CD8-positive, alpha-beta memory T cell (primary cell): ENCODE data around the gene CD22. TPM values are rescaled to one million over a fixed set of nuclear protein-coding genes. Genes with fewer than 3 reads are reported as not detected.

Experiments
- CTCF ChIA-PET: fragments of 350-600 bp; sonication (Branson Sonifier 250); formaldehyde crosslinking; loops from one replicate; lab custom pipeline; 2021; ENCODE audit warnings: antibody characterized with exemption; lab: Charles Lee
- POLR2A ChIA-PET: fragments of 350-600 bp; sonication (Branson Sonifier 250); formaldehyde crosslinking; loops from one replicate; lab custom pipeline; 2021; ENCODE audit warnings: antibody characterized with exemption; lab: Charles Lee
- DNase-seq, 5 donors: peaks; one replicate each; pipeline versions ENCODE4 v3.0.0 to v3.0.0-alpha.2; 2020 to 2022; ENCODE audit warnings: mixed read lengths in 1 of 5
- H3K27ac ChIP-seq: one replicate; pipeline ENCODE4 v1.7.0; 2013; ENCODE audit warnings: low read depth, mild to moderate bottlenecking, low read length, moderate library complexity
- H3K27me3 ChIP-seq: 2 replicates; pipeline ENCODE4 v1.7.0; 2013; ENCODE audit warnings: low read length, mild to moderate bottlenecking; ENCODE audit not compliant: insufficient read depth, poor library complexity, severe bottlenecking
- H3K36me3 ChIP-seq: 2 replicates; pipeline ENCODE4 v1.7.0; 2013; ENCODE audit warnings: mild to moderate bottlenecking, low read length, moderate library complexity; ENCODE audit not compliant: insufficient read depth
- H3K4me1 ChIP-seq: 2 replicates; pipeline ENCODE4 v1.7.0; 2013; ENCODE audit warnings: mild to moderate bottlenecking, low read length, moderate library complexity; ENCODE audit not compliant: insufficient read depth
- H3K4me3 ChIP-seq: 2 replicates; pipeline ENCODE4 v1.7.0; 2013; ENCODE audit warnings: mild to moderate bottlenecking, low read length
- H3K9me3 ChIP-seq: 2 replicates; pipeline ENCODE4 v1.7.0; 2013; ENCODE audit warnings: mild to moderate bottlenecking, low read length
- H3K27ac Mint-ChIP-seq, 8 donors: one replicate each; pipeline ENCODE4 v1.8.0; 2020 to 2021; ENCODE audit warnings: mixed read lengths in 8 of 8, mild to moderate bottlenecking in 6 of 8, inconsistent platforms in 3 of 8, moderate library complexity in 3 of 8
- H3K27me3 Mint-ChIP-seq, 2 donors: one replicate each; pipeline ENCODE4 v1.8.0; 2020 to 2021; ENCODE audit warnings: mixed read lengths in 2 of 2, mild to moderate bottlenecking in 1 of 2, moderate library complexity in 1 of 2
- H3K36me3 Mint-ChIP-seq, 3 donors: one replicate each; pipeline ENCODE4 v1.8.0; 2020 to 2021; ENCODE audit warnings: mixed read lengths in 3 of 3, inconsistent platforms in 1 of 3, mild to moderate bottlenecking in 1 of 3
- H3K4me1 Mint-ChIP-seq, 3 donors: one replicate each; pipeline ENCODE4 v1.8.0; 2020 to 2021; ENCODE audit warnings: mixed read lengths in 3 of 3, inconsistent platforms in 1 of 3, mild to moderate bottlenecking in 1 of 3
- H3K4me3 Mint-ChIP-seq, 7 donors: one replicate each; pipeline ENCODE4 v1.8.0; 2020 to 2021; ENCODE audit warnings: mixed read lengths in 7 of 7, mild to moderate bottlenecking in 6 of 7, moderate library complexity in 4 of 7, inconsistent platforms in 2 of 7
- H3K9me3 Mint-ChIP-seq, 5 donors: one replicate each; pipeline ENCODE4 v1.8.0; 2020 to 2022; ENCODE audit warnings: mixed read lengths in 5 of 5, mild to moderate bottlenecking in 3 of 5, moderate library complexity in 2 of 5, inconsistent platforms in 1 of 5
- polyA plus RNA-seq: library from polyadenylated mRNA; unstranded; fragments of 300-500 nt; fragmentation: Illumina TruSeq; gene quantifications from one replicate; pipeline ENCODE4 v1.2.3, GENCODE V29; 2021
- total RNA-seq, 2 experiments: library from RNA; stranded (reverse); gene quantifications; one replicate each; pipeline ENCODE4 v1.2.3, GENCODE V29; 2021

The CD22 gene
- total and polyA plus RNA-seq, 3 experiments from 2014 or later: 0.09 TPM; not detected in 2

DNA sequence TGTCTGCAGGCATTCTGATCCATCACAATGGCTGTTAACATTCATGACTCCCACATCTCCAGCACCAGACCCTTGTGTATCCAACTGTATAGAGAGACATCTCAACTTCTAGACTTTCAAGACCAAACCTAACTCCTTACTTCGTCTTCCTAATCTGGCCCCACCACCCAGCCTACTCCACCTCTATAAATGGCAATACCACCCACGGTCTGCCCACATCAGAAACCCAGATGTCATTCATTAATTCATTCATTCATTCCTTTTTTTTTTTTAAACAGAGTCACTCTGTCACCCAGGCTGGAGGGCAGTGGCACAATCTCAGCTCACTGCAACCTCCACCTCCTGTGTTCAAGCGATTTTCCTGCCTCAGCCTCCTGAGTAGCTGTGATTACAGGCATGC is 52.3 kb downstream of the CD22 start:
- CTCF ChIA-PET: no interaction called here

DNA sequence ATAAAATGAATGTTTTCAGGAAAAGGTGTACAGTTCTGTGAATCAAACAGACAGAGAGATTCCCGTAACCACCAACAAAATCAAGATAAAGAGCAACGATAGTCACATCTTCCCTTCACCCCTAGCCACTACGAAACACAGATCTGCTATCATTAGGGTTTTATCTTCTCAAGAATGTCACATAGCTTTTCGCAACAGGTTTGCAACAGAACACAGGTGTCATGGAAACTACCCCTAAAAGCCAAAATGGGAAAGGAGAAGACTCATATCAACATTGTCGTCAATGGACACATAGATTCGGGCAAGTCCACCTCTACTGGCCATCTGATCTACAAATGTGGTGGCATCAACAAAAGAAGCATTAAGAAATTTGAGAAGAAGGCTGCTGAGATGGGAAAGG is 52.9 kb downstream of the CD22 start:
- Histone ChIP-seq H3K4me1 (no peaks in the 10 kb centered on the region), H3K27me3 (no peaks in the 10 kb centered on the region), H3K9me3 (no peaks in the 10 kb centered on the region), H3K27ac (no peak overlapping the region), H3K36me3 (no peaks in the 10 kb centered on the region), H3K4me3 (no peak overlapping the region)
- CTCF ChIA-PET: no interaction called here
- Mint-ChIP-seq H3K27me3 (peaks cover 8 to 28% of the 10 kb centered on the region in 2 donors), H3K4me3 (no peak overlapping the region), H3K9me3 (peaks cover 6 to 10% (median 7%) of the 10 kb centered on the region in 5 donors), H3K36me3 (peaks cover 0 to 5% (median 0%) of the 10 kb centered on the region in 3 donors), H3K4me1 (peaks cover 0 to 3% (median 3%) of the 10 kb centered on the region in 3 donors), H3K27ac (no peak overlapping the region)
- POLR2A ChIA-PET: no interaction called here
- no peak for DNase-seq

More for the DNA sequence above, 52.3 kb downstream of the CD22 start:
- Histone ChIP-seq H3K4me3 (no peak overlapping the region), H3K36me3 (no peaks in the 10 kb centered on the region), H3K27ac (peak overlapping the region; percentile 71), H3K27me3 (no peaks in the 10 kb centered on the region), H3K4me1 (no peaks in the 10 kb centered on the region), H3K9me3 (no peaks in the 10 kb centered on the region)
- Mint-ChIP-seq H3K27ac (no peak overlapping the region), H3K4me3 (no peak overlapping the region), H3K27me3 (peaks cover 8 to 28% of the 10 kb centered on the region in 2 donors), H3K9me3 (peaks cover under 1 to 4% (median 4%) of the 10 kb centered on the region in 5 donors), H3K4me1 (peaks cover 0 to 5% (median 4%) of the 10 kb centered on the region in 3 donors), H3K36me3 (peaks cover 0 to 1% (median 0%) of the 10 kb centered on the region in 3 donors)
- POLR2A ChIA-PET: no interaction called here
- DNase-seq: no peak

DNA sequence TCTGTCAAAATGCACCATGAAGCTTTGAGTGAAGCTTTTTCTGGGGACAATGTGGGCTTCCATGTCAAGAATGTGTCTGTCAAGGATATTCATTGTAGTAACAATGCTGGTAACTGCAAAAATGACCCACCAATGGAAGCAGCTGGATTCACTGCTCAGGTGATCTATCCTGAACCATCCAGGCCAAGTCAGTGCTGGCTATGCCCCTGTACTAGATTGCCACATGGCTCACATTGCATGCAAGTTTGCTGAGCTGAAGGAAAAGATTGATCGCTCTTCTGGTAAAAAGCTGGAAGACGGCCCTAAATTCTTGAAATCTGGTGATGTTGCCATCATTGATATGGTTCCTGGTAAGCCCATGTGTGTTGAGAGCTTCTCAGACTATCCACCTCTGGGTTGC is 54.5 kb downstream of the CD22 start:
- H3K36me3 ChIP-seq: no peaks in the 10 kb centered on the region
- H3K27me3 ChIP-seq: no peaks in the 10 kb centered on the region
- no peaks in the 10 kb centered on the region for H3K4me1 ChIP-seq
- no peak overlapping the region for H3K27ac ChIP-seq
- no peaks in the 10 kb centered on the region for H3K9me3 ChIP-seq
- no peak overlapping the region for H3K4me3 ChIP-seq
- Mint-ChIP-seq H3K27ac (no peak overlapping the region), H3K4me1 (no peaks in the 10 kb centered on the region), H3K9me3 (peaks cover 6 to 13% (median 10%) of the 10 kb centered on the region in 5 donors), H3K36me3 (peaks cover 0 to 5% (median 0%) of the 10 kb centered on the region in 3 donors), H3K27me3 (peaks cover 8 to 25% of the 10 kb centered on the region in 2 donors), H3K4me3 (no peak overlapping the region)
- CTCF ChIA-PET: interaction anchor here (0.8 kb wide), 1 partner anchor 85 kb away, joined by 3 read pairs; no protein-coding TSS in a partner anchor
- POLR2A ChIA-PET: no interaction called here
- DNase-seq: no peak

DNA sequence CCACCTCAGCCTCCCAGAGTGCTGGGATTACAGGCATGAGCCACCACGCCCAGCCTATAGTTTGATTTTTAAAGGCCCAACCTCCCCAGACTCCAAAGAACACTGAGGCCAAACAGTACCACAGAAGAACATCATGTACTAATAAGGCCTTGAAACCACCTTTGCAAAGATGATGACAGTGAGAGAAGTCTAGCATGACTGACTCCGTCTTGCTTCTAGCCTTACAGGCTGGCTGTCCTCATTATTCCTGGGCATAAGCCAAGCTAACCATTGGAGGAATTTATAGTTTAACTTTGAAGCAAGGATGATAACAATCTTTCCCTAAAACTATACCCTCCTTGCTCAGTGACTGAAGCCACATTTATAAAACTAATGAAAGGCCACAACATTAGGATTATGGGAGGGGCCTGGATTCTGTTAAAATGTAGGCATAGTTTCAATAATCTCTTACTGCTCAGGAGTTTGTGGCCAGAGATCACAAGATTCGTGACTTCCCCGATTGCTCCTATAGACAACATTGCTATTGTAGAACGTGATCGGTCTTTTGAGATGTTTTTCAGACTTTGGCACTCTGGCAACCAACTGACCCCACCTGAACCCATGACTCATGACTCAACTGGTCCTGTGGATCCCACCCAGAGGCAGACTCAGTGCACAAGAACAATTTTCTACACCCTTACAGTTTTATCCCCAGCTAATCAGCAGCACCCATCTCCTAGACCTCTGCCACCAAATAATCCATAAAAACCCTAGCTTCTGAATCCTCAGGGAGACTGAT is 59.5 kb downstream of the CD22 start:
- H3K4me1 Mint-ChIP-seq: no peaks in the 10 kb centered on the region
- no peaks in the 10 kb centered on the region for H3K9me3 ChIP-seq
- no peak overlapping the region for H3K4me3 ChIP-seq
- peak overlapping the region; percentile 66 for H3K27ac ChIP-seq
- H3K27me3 Mint-ChIP-seq: peaks cover 6 to 11% of the 10 kb centered on the region in 2 donors
- ChIA-PET CTCF (no interaction called here), POLR2A (no interaction called here)
- no peaks in the 10 kb centered on the region for H3K4me1 ChIP-seq
- H3K36me3 ChIP-seq: no peaks in the 10 kb centered on the region
- H3K9me3 Mint-ChIP-seq: peaks cover 6 to 13% (median 10%) of the 10 kb centered on the region in 5 donors
- DNase-seq: no peak
- H3K27ac Mint-ChIP-seq: no peak overlapping the region
- peaks cover 0 to 5% (median 0%) of the 10 kb centered on the region in 3 donors for H3K36me3 Mint-ChIP-seq
- no peak overlapping the region for H3K4me3 Mint-ChIP-seq
- H3K27me3 ChIP-seq: no peaks in the 10 kb centered on the region

DNA sequence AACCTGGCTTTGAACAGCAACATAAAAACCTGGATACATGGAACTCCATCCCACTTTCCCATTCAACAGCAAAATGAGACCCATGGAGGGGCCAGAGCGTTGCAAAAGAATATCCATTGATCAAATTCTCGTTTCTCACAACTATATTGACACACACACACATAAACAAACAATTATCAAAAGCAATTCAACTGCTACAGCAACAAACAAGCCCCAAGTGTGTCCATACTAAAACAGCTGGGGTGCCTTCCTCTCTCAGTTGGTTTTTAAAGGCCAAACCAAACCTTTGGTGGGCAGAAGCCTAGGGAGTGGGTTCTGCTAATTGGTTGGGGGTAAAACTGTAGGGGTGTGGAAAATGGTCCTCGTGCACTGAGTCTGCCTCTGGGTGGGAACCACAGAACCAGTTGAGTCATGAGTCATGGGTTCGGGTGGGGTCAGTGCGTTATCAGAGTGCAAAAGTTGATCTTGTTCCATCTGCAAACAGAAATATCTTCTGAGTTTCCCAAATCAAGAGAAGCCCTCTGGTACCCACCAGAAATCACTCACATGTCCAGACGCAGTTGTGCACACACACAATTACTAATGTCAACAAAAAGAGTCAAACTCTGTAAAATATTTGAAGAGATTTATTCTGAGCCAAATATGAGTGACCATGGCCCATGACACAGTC is 60.3 kb downstream of the CD22 start:
- Mint-ChIP-seq H3K9me3 (peaks cover 6 to 13% (median 10%) of the 10 kb centered on the region in 5 donors), H3K4me3 (no peak overlapping the region), H3K36me3 (peaks cover 0 to 5% (median 0%) of the 10 kb centered on the region in 3 donors), H3K4me1 (no peaks in the 10 kb centered on the region), H3K27me3 (peaks cover 3 to 6% of the 10 kb centered on the region in 2 donors), H3K27ac (no peak overlapping the region)
- H3K27ac ChIP-seq: peak overlapping the region; percentile 66
- POLR2A ChIA-PET: no interaction called here
- no peaks in the 10 kb centered on the region for H3K27me3 ChIP-seq
- no peak overlapping the region for H3K4me3 ChIP-seq
- CTCF ChIA-PET: no interaction called here
- no peaks in the 10 kb centered on the region for H3K4me1 ChIP-seq
- H3K9me3 ChIP-seq: no peaks in the 10 kb centered on the region
- H3K36me3 ChIP-seq: no peaks in the 10 kb centered on the region
- no peak for DNase-seq

DNA sequence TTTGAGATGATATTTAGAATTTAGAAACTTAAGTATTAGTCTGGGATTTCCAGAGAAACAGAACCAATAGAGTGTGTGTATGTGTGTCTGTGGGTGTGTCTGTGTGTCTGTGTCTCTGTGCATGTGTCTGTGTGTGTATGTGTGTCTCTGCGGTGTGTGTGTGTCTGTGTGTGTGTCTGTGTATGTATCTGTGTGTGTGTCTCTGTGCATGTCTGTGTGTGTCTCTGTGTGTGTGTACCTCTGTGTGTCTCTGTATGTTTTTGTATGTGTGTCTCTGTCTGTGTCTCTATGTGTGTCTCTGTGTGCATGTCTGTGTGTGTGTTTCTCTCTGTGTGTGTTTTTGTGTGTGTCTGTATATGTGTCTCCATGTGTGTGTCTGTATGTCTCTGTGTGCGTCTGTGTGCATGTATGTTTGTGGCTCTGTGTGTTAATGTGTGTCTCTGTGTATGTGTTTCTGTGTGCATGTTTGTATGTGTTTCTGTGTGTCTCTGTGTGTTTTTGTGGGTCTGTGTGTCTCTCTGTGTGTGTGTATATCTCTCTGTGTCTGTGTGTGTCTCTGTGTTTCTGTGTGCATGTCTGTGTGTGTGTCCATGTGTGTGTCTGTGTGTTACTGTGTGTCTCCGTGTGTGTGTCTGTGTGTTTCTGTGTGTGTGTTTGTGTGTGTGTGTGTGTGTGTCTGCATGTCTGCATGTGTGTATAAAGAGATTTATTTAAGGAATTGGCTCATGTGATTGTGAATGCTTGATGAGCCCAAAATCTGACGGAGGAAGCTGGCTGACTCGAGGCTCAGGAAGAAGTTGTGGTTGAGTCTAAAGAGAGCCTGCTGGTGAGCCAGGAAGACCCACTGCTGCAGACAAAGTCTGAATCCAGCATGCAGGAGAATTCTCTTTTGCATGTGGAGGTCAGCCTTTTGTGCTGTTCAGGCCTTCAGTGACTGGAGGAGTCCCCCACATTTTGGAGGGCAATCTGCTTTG is 64.0 kb downstream of the CD22 start:
- Histone ChIP-seq H3K27me3 (no peaks in the 10 kb centered on the region), H3K27ac (no peak overlapping the region), H3K9me3 (no peaks in the 10 kb centered on the region), H3K4me3 (no peak overlapping the region), H3K4me1 (no peaks in the 10 kb centered on the region), H3K36me3 (no peaks in the 10 kb centered on the region)
- no peaks in the 10 kb centered on the region for H3K4me1 Mint-ChIP-seq
- peaks cover 3 to 4% of the 10 kb centered on the region in 2 donors for H3K27me3 Mint-ChIP-seq
- no peak overlapping the region for H3K27ac Mint-ChIP-seq
- no peaks in the 10 kb centered on the region for H3K36me3 Mint-ChIP-seq
- ChIA-PET POLR2A (no interaction called here), CTCF (no interaction called here)
- DNase-seq: no peak
- H3K4me3 Mint-ChIP-seq: no peak overlapping the region
- H3K9me3 Mint-ChIP-seq: no peaks in the 10 kb centered on the region

DNA sequence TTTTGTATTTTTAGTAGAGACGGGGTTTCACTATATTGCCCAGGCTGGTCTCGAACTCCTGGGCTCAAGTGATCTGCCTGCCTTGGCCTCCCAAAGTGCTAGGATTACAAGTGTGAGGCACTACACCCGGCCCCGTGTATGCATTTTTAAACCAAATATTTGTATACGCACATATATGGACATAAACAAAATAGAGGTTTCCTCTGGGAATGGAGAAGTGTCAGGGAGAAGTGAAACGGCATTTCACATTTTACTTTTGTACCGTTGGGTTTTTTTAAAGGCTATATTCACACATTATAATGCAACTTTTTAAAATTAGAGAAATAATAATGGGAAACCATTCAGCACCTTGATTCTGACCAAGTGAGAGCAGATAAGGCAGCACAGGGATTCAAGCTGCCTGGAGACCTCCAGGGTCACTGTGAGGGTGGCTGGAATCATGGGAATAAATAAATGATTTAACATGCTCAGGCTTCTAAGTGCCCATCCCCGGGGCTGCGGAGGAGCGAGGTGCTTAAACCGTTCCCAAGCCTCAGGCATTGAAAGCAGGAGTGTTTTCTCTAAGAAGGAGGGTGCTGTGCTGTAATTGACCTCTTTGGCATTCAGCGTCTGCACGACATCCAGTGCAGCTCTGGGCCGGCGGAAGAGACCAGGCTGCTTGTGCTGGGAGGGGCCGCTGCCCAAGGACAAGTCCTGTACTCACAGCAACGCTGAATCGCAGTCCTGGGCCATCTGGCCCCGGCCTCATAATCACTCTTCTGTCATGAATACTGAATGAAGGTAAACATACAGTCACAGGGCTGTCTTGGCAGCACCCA is 66.6 kb downstream of the CD22 start:
- CTCF ChIA-PET: no interaction called here
- Mint-ChIP-seq H3K4me1 (no peaks in the 10 kb centered on the region), H3K36me3 (no peaks in the 10 kb centered on the region), H3K9me3 (no peaks in the 10 kb centered on the region), H3K4me3 (no peak overlapping the region), H3K27ac (no peak overlapping the region), H3K27me3 (peaks cover 3 to 6% of the 10 kb centered on the region in 2 donors)
- no peaks in the 10 kb centered on the region for H3K27me3 ChIP-seq
- no peaks in the 10 kb centered on the region for H3K9me3 ChIP-seq
- POLR2A ChIA-PET: interaction anchor here (0.6 kb wide), 1 partner anchor 42 kb away, joined by 3 read pairs; no protein-coding TSS in a partner anchor
- H3K27ac ChIP-seq: no peak overlapping the region
- H3K36me3 ChIP-seq: no peaks in the 10 kb centered on the region
- H3K4me1 ChIP-seq: no peaks in the 10 kb centered on the region
- DNase-seq: no peak
- no peak overlapping the region for H3K4me3 ChIP-seq
